HEK293 (cell line): ENCODE measurements around the gene TBX5.
A peak's percentile ranks its signal among the peaks of the same experiment; 100 is the strongest.

Source experiments
- CTCF ChIA-PET: fragments of 350-600 bp; formaldehyde crosslinking; extraction: SDS; loops from one replicate; lab custom pipeline; 2021; ENCODE audit warnings: antibody characterized with exemption; lab: Yijun Ruan, JAX
- POLR2A ChIA-PET: fragments of 300-600 bp; formaldehyde crosslinking; extraction: SDS; loops from one replicate; lab custom pipeline; 2020; ENCODE audit warnings: antibody characterized with exemption, inconsistent platforms; lab: Yijun Ruan, JAX
- H3K27ac ChIP-seq: fragments of 200-500 bp; sonication (Bioruptor generic); 2 replicates; pipeline ENCODE4 v1.5.1; 2014; ENCODE audit warnings: low read depth, low read length, control low read depth, inconsistent platforms; ENCODE audit errors: extremely low read depth
- H3K36me3 ChIP-seq, 2 experiments: fragments of 200-500 bp in 1 of 2; sonication (Bioruptor generic) in 1 of 2; 1 replicate in 1 of 2; 2 replicates in 1 of 2; pipeline ENCODE4 v1.5.1; 2014 to 2017; ENCODE audit warnings: inconsistent platforms in 2 of 2, low read length in 2 of 2; ENCODE audit not compliant: control insufficient read depth in 2 of 2, insufficient read depth in 1 of 2
- H3K4me1 ChIP-seq: fragments of 200-500 bp; sonication (Bioruptor generic); 2 replicates; pipeline ENCODE4 v1.5.1; 2014; ENCODE audit warnings: mild to moderate bottlenecking, low read length, inconsistent platforms; ENCODE audit not compliant: control insufficient read depth, insufficient read depth
- H3K4me3 ChIP-seq: 2 replicates; pipeline ENCODE4 v1.5.1; 2011; ENCODE audit warnings: low read depth, mild to moderate bottlenecking, control low read depth, low read length, moderate library complexity
- H3K9me3 ChIP-seq: fragments of 200-500 bp; sonication (Bioruptor generic); 2 replicates; pipeline ENCODE4 v1.5.1; 2014; ENCODE audit warnings: low read depth, low read length, inconsistent platforms; ENCODE audit not compliant: control insufficient read depth, insufficient read depth
- EGR2 ChIP-seq: fragments of 450-650 bp; formaldehyde crosslinking; IDR thresholded peaks from 2 replicates; pipeline ENCODE4 v1.5.1; 2016; ENCODE audit warnings: low read depth, missing biosample characterization, missing genetic modification characterization
- ELK4 ChIP-seq: IDR thresholded peaks from 2 replicates; pipeline ENCODE4 v1.6.1; 2011; ENCODE audit warnings: mild to moderate bottlenecking, low read depth, low read length, borderline replicate concordance
- KLF10 ChIP-seq: fragments of 450-650 bp; IDR thresholded peaks from 2 replicates; pipeline ENCODE4 v1.5.1; 2018; ENCODE audit warnings: missing biosample characterization, mild to moderate bottlenecking, missing genetic modification characterization
- KLF9 ChIP-seq: fragments of 450-650 bp; formaldehyde crosslinking; IDR thresholded peaks from 2 replicates; pipeline ENCODE4 v1.5.1; 2016; ENCODE audit warnings: missing biosample characterization, missing genetic modification characterization, low read depth
- MYNN ChIP-seq: fragments of 450-650 bp; formaldehyde crosslinking; IDR thresholded peaks from 2 replicates; pipeline ENCODE4 v1.5.1; 2016; ENCODE audit warnings: missing biosample characterization, missing genetic modification characterization, borderline replicate concordance
- OVOL3 ChIP-seq: fragments of 450-650 bp; formaldehyde crosslinking; IDR thresholded peaks from 2 replicates; pipeline ENCODE4 v1.5.1; 2016; ENCODE audit warnings: missing biosample characterization, missing genetic modification characterization
- PBX3 ChIP-seq: sonication (generic); formaldehyde crosslinking; IDR thresholded peaks from 2 replicates; pipeline ENCODE4 v1.8.1; 2022; ENCODE audit warnings: mild to moderate bottlenecking, moderate library complexity, missing genetic modification reagents
- WT1 ChIP-seq: fragments of 450-650 bp; formaldehyde crosslinking; IDR thresholded peaks from 2 replicates; pipeline ENCODE4 v1.5.1; 2016; ENCODE audit warnings: missing biosample characterization, missing genetic modification characterization
- ZBTB11 ChIP-seq: fragments of 450-650 bp; formaldehyde crosslinking; conservative IDR thresholded peaks from 2 replicates; pipeline ENCODE4 v1.5.1; 2016; ENCODE audit warnings: low read depth, missing biosample characterization, missing genetic modification characterization
- ZBTB20 ChIP-seq: fragments of 450-650 bp; formaldehyde crosslinking; IDR thresholded peaks from 2 replicates; pipeline ENCODE4 v1.5.1; 2016; ENCODE audit warnings: missing biosample characterization, missing genetic modification characterization
- ZFHX2 ChIP-seq: fragments of 450-650 bp; formaldehyde crosslinking; conservative IDR thresholded peaks from 2 replicates; pipeline ENCODE4 v1.5.1; 2016; ENCODE audit warnings: missing biosample characterization, missing genetic modification characterization
- ZFP37 ChIP-seq: fragments of 450-650 bp; formaldehyde crosslinking; IDR thresholded peaks from 2 replicates; pipeline ENCODE4 v1.5.1; 2016; ENCODE audit warnings: missing biosample characterization, missing genetic modification characterization
- ZFP69B ChIP-seq: fragments of 450-650 bp; formaldehyde crosslinking; IDR thresholded peaks from 2 replicates; pipeline ENCODE4 v1.5.1; 2016; ENCODE audit warnings: missing biosample characterization, missing genetic modification characterization
- ZNF121 ChIP-seq: fragments of 450-650 bp; formaldehyde crosslinking; IDR thresholded peaks from 2 replicates; pipeline ENCODE4 v1.5.1; 2016; ENCODE audit warnings: missing biosample characterization, missing genetic modification characterization
- ZNF138 ChIP-seq: fragments of 450-650 bp; formaldehyde crosslinking; IDR thresholded peaks from 2 replicates; pipeline ENCODE4 v1.5.1; 2016; ENCODE audit warnings: missing biosample characterization, missing genetic modification characterization, borderline replicate concordance
- ZNF146 ChIP-seq: fragments of 450-650 bp; formaldehyde crosslinking; IDR thresholded peaks from 2 replicates; pipeline ENCODE4 v1.5.1; 2016; ENCODE audit warnings: missing biosample characterization, missing genetic modification characterization
- ZNF155 ChIP-seq: fragments of 450-650 bp; formaldehyde crosslinking; IDR thresholded peaks from 2 replicates; pipeline ENCODE4 v1.5.1; 2016; ENCODE audit warnings: missing biosample characterization, missing genetic modification characterization
- ZNF174 ChIP-seq: fragments of 450-650 bp; formaldehyde crosslinking; IDR thresholded peaks from 2 replicates; pipeline ENCODE4 v1.5.0; 2017; ENCODE audit warnings: missing biosample characterization, mild to moderate bottlenecking, missing genetic modification characterization
- ZNF175 ChIP-seq: fragments of 450-650 bp; formaldehyde crosslinking; IDR thresholded peaks from 2 replicates; pipeline ENCODE4 v1.5.1; 2016; ENCODE audit warnings: missing biosample characterization, missing genetic modification characterization
- ZNF184 ChIP-seq: fragments of 450-650 bp; IDR thresholded peaks from 2 replicates; pipeline ENCODE4 v1.5.1; 2018; ENCODE audit warnings: missing biosample characterization, mild to moderate bottlenecking, missing genetic modification characterization
- ZNF335 ChIP-seq: fragments of 450-650 bp; formaldehyde crosslinking; conservative IDR thresholded peaks from 2 replicates; pipeline ENCODE4 v1.5.1; 2016; ENCODE audit warnings: missing biosample characterization, missing genetic modification characterization
- ZNF48 ChIP-seq: fragments of 450-650 bp; formaldehyde crosslinking; IDR thresholded peaks from 2 replicates; pipeline ENCODE4 v1.5.1; 2016; ENCODE audit warnings: missing biosample characterization, missing genetic modification characterization
- ZNF488 ChIP-seq: fragments of 450-650 bp; formaldehyde crosslinking; IDR thresholded peaks from 2 replicates; pipeline ENCODE4 v1.5.1; 2016; ENCODE audit warnings: missing biosample characterization, missing genetic modification characterization
- ZNF548 ChIP-seq: fragments of 450-650 bp; formaldehyde crosslinking; IDR thresholded peaks from 2 replicates; pipeline ENCODE4 v1.5.1; 2016; ENCODE audit warnings: missing biosample characterization, missing genetic modification characterization
- ZNF549 ChIP-seq: fragments of 450-650 bp; IDR thresholded peaks from 2 replicates; pipeline ENCODE4 v1.5.1; 2018; ENCODE audit warnings: missing biosample characterization, missing genetic modification characterization, mild to moderate bottlenecking, inconsistent platforms, moderate library complexity
- ZNF558 ChIP-seq: fragments of 450-650 bp; formaldehyde crosslinking; IDR thresholded peaks from 2 replicates; pipeline ENCODE4 v1.5.1; 2016; ENCODE audit warnings: missing biosample characterization, missing genetic modification characterization
- ZNF785 ChIP-seq: fragments of 450-650 bp; formaldehyde crosslinking; IDR thresholded peaks from 2 replicates; pipeline ENCODE4 v1.5.1; 2016; ENCODE audit warnings: missing biosample characterization, missing genetic modification characterization
- ZNF843 ChIP-seq: fragments of 450-650 bp; formaldehyde crosslinking; IDR thresholded peaks from 2 replicates; pipeline ENCODE4 v1.5.1; 2016; ENCODE audit warnings: missing biosample characterization, missing genetic modification characterization

Gene TBX5

GRCh38 chr12:114319422-114319821, 86.5 kb downstream of the TBX5 start:
- H3K9me3 ChIP-seq: no peaks in the 10 kb centered on the region
- H3K36me3 ChIP-seq: no peaks in the 10 kb centered on the region
- H3K4me1 ChIP-seq: no peaks in the 10 kb centered on the region
- CTCF ChIA-PET: no interaction called here
- TF ChIP-seq KLF9 (tag by site-specific recombination) (no peak), ZNF548 (no peak), ZFHX2 (tag by site-specific recombination) (peak; percentile 47; the same call in 1 of the 2 replicates), EGR2 (tag by site-specific recombination) (peak; percentile 75)
- POLR2A ChIA-PET: no interaction called here
- no peak overlapping the region for H3K27ac ChIP-seq
- H3K4me3 ChIP-seq: no peak overlapping the region

GRCh38 chr12:114318984-114319383, 87.0 kb downstream of the TBX5 start:
- H3K9me3 ChIP-seq: no peaks in the 10 kb centered on the region
- TF ChIP-seq PBX3 (CRISPR knock-in tag) (no peak), ZBTB11 (tag by site-specific recombination) (no peak), ZNF785 (no peak), WT1 (tag by site-specific recombination) (no peak), OVOL3 (tag by site-specific recombination) (no peak), ZFHX2 (tag by site-specific recombination) (no peak), ZNF175 (tag by site-specific recombination) (no peak), MYNN (tag by site-specific recombination) (no peak), ELK4 (no peak), ZNF155 (tag by site-specific recombination) (no peak)

GRCh38 chr12:114316076-114316475, 89.9 kb downstream of the TBX5 start:
- Histone ChIP-seq H3K4me1 (no peaks in the 10 kb centered on the region), H3K27ac (no peak overlapping the region), H3K9me3 (no peaks in the 10 kb centered on the region), H3K4me3 (no peak overlapping the region), H3K36me3 (no peaks in the 10 kb centered on the region)
- POLR2A ChIA-PET: interaction anchor here (0.6 kb wide), 1 partner anchor 16 kb away, joined by 3 read pairs; no protein-coding TSS in a partner anchor
- CTCF ChIA-PET: interaction anchor here (0.6 to 0.7 kb wide), 2 partner anchors 159 to 214 kb away, joined by 3 to 6 read pairs; no protein-coding TSS in a partner anchor
- no peak for TF ChIP-seq ZBTB20
- TF ChIP-seq ZNF121 (tag by site-specific recombination): no peak
- no peak for TF ChIP-seq ZFP69B
- TF ChIP-seq ZNF138 (tag by site-specific recombination): no peak
- TF ChIP-seq ZNF549 (tag by site-specific recombination): no peak
- TF ChIP-seq KLF10 (tag by site-specific recombination): no peak
- TF ChIP-seq ZNF558 (tag by site-specific recombination): no peak
- no peak for TF ChIP-seq ZFP37 (tag by site-specific recombination)
- TF ChIP-seq ZNF48 (tag by site-specific recombination): no peak
- TF ChIP-seq ZNF146 (tag by site-specific recombination): no peak
- no peak for TF ChIP-seq ZNF184 (tag by site-specific recombination)
- no peak for TF ChIP-seq ZNF488 (tag by site-specific recombination)
- TF ChIP-seq ZNF335: no peak
- TF ChIP-seq ZNF843 (tag by site-specific recombination): no peak
- no peak for TF ChIP-seq ZNF174 (tag by site-specific recombination)

More at GRCh38 chr12:114318984-114319383, 87.0 kb downstream of the TBX5 start:
- no peaks in the 10 kb centered on the region for H3K4me1 ChIP-seq
- H3K36me3 ChIP-seq: no peaks in the 10 kb centered on the region
- H3K27ac ChIP-seq: no peak overlapping the region
- CTCF ChIA-PET: no interaction called here
- no peak overlapping the region for H3K4me3 ChIP-seq
- POLR2A ChIA-PET: no interaction called here
